SU-DHL-6 (cell line): ENCODE results near the gene CEP85.

Source experiments
- H2AFZ ChIP-seq: fragments of 200-600 bp; sonication (generic); 2 replicates; pipeline ENCODE4 v1.6.1; 2014; ENCODE audit warnings: low read depth, mild to moderate bottlenecking, moderate library complexity, mixed read lengths, antibody characterized with exemption, low read length; ENCODE audit not compliant: severe bottlenecking
- H3F3A ChIP-seq: fragments of 200-600 bp; shearing (Covaris generic); 2 replicates; pipeline ENCODE4 v1.6.0; 2016; ENCODE audit warnings: antibody characterized with exemption, mild to moderate bottlenecking; ENCODE audit not compliant: insufficient read depth
- H3K27ac ChIP-seq: fragments of 200-600 bp; sonication (generic); 2 replicates; pipeline ENCODE4 v1.5.1; 2016; ENCODE audit warnings: low read depth, mild to moderate bottlenecking, low read length, moderate library complexity, mixed read lengths
- H3K27me3 ChIP-seq: fragments of 200-600 bp; sonication (generic), shearing (Covaris generic); 2 replicates; pipeline ENCODE4 v1.6.0; 2014; ENCODE audit warnings: mild to moderate bottlenecking, low read length
- H3K36me3 ChIP-seq: fragments of 200-600 bp; sonication (generic); 2 replicates; pipeline ENCODE4 v1.6.1; 2014; ENCODE audit warnings: mild to moderate bottlenecking, low read length, mixed read lengths
- H3K4me2 ChIP-seq: fragments of 300-600, 200-600 bp; shearing (Covaris generic), sonication (generic); 2 replicates; pipeline ENCODE4 v1.6.0; 2014; ENCODE audit warnings: low read length, low read depth, mild to moderate bottlenecking; ENCODE audit not compliant: poor library complexity, severe bottlenecking
- H3K4me3 ChIP-seq: fragments of 200-600 bp; sonication (generic); 2 replicates; pipeline ENCODE4 v1.5.1; 2014; ENCODE audit warnings: antibody characterized with exemption, low read length, mild to moderate bottlenecking, mixed read lengths; ENCODE audit not compliant: insufficient read depth, poor library complexity, severe bottlenecking
- H3K79me2 ChIP-seq: fragments of 200-600 bp; sonication (generic); 2 replicates; pipeline ENCODE4 v1.6.1; 2014; ENCODE audit warnings: mild to moderate bottlenecking, low read length, moderate library complexity; ENCODE audit not compliant: insufficient read depth
- H3K9ac ChIP-seq: fragments of 200-600 bp; sonication (generic); 2 replicates; pipeline ENCODE4 v1.7.0; 2014; ENCODE audit warnings: mild to moderate bottlenecking, low read length
- H3K9me2 ChIP-seq: fragments of 200-600 bp; sonication (generic); replicated peaks from 2 replicates; pipeline ENCODE4 v1.6.1; 2014; ENCODE audit warnings: low read length; ENCODE audit not compliant: insufficient read depth
- H3K9me3 ChIP-seq: fragments of 200-600 bp; sonication (generic); 2 replicates; pipeline ENCODE4 v1.6.1; 2014; ENCODE audit warnings: low read length, mixed read lengths; ENCODE audit not compliant: insufficient read depth
- H4K20me1 ChIP-seq: fragments of 200-600 bp; sonication (generic); 2 replicates; pipeline ENCODE4 v1.6.1; 2014; ENCODE audit warnings: low read depth, mild to moderate bottlenecking, antibody characterized with exemption, low read length, moderate library complexity, mixed read lengths
- EZH2phosphoT487 ChIP-seq: fragments of 200-600 bp; sonication (generic), shearing (Covaris generic); conservative IDR thresholded peaks from 2 replicates; pipeline ENCODE4 v1.6.1; 2018; ENCODE audit warnings: mild to moderate bottlenecking, antibody characterized with exemption, low read length, moderate library complexity, mixed read lengths
- TF ChIP-seq, protein P1 (sequence below): fragments of 200-600 bp; sonication (generic); IDR thresholded peaks from one replicate; pipeline ENCODE4 v1.5.1; 2017; ENCODE audit warnings: antibody characterized with exemption, mild to moderate bottlenecking, low read length, moderate library complexity; ENCODE audit not compliant: insufficient read depth, poor library complexity, severe bottlenecking

Gene CEP85

DNA sequence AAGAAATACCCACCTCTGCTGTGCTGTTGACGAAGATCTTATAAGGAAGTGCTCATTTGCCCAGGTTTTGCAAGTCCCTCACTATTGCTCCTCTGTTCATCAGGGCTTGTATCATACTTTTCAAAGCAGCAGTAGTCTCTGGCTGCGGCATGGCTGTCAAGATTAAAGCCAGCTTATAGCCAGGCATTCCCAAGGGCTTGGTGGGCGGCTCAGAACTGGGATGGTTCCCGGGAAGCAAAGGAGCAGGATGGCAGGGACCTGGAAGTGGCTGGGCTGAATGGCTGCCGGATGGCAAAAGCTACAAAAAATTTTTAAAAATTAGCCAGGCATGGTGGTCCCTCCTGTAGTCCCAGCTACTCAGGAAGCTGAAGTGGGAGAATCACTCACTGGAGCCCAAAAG is 29.2 kb downstream of the CEP85 start:
- H3K36me3 ChIP-seq, result peaks cover 46% of the 10 kb centered on the region
- H3K9ac ChIP-seq, result no peak overlapping the region
- no peaks in the 10 kb centered on the region for H3K79me2 ChIP-seq
- no peak for TF ChIP-seq EZH2phosphoT487
- TF ChIP-seq, protein P1, sequence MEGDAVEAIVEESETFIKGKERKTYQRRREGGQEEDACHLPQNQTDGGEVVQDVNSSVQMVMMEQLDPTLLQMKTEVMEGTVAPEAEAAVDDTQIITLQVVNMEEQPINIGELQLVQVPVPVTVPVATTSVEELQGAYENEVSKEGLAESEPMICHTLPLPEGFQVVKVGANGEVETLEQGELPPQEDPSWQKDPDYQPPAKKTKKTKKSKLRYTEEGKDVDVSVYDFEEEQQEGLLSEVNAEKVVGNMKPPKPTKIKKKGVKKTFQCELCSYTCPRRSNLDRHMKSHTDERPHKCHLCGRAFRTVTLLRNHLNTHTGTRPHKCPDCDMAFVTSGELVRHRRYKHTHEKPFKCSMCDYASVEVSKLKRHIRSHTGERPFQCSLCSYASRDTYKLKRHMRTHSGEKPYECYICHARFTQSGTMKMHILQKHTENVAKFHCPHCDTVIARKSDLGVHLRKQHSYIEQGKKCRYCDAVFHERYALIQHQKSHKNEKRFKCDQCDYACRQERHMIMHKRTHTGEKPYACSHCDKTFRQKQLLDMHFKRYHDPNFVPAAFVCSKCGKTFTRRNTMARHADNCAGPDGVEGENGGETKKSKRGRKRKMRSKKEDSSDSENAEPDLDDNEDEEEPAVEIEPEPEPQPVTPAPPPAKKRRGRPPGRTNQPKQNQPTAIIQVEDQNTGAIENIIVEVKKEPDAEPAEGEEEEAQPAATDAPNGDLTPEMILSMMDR, result no peak
- peaks cover 3% of the 10 kb centered on the region; the same call in 1 of the 2 replicates for H3F3A ChIP-seq
- H3K27ac ChIP-seq, result no peak overlapping the region
- H4K20me1 ChIP-seq, result no peaks in the 10 kb centered on the region
- no peak overlapping the region for H3K4me3 ChIP-seq
- no peaks in the 10 kb centered on the region for H3K9me2 ChIP-seq
- no peak overlapping the region for H3K4me2 ChIP-seq
- no peak overlapping the region for H2AFZ ChIP-seq
- H3K9me3 ChIP-seq, result no peaks in the 10 kb centered on the region
- H3K27me3 ChIP-seq, result no peaks in the 10 kb centered on the region

DNA sequence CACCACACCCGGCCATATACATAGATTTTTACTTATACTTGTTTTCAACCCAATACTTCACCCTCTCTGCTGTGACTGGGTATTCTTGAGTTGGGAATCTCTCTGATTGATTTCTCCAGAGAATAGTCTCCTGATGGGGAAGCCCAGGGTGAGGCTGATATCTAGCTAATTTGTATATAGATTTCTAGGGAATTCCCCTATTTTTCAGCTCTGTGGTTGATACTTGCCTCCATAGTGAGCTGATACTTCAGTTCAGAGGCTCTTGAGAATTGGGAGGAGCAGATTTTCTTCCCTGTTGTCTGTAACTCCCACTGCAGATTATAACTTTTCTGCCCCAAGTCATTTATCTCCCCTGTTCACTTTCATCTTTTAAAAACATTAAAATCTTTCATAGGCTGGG is 31.4 kb downstream of the CEP85 start:
- H3K27me3 ChIP-seq, result no peaks in the 10 kb centered on the region
- H3F3A ChIP-seq, result peaks cover 3% of the 10 kb centered on the region; the same call in 1 of the 2 replicates
- TF ChIP-seq, protein P1, result no peak
- no peak for TF ChIP-seq EZH2phosphoT487
- peaks cover 46% of the 10 kb centered on the region for H3K36me3 ChIP-seq
- H3K79me2 ChIP-seq, result no peaks in the 10 kb centered on the region
- H4K20me1 ChIP-seq, result no peaks in the 10 kb centered on the region
- H3K9me3 ChIP-seq, result no peaks in the 10 kb centered on the region
- H3K4me2 ChIP-seq, result no peak overlapping the region
- no peaks in the 10 kb centered on the region for H3K9me2 ChIP-seq
- H3K4me3 ChIP-seq, result no peak overlapping the region
- H2AFZ ChIP-seq, result no peak overlapping the region
- H3K27ac ChIP-seq, result no peak overlapping the region
- no peak overlapping the region for H3K9ac ChIP-seq

DNA sequence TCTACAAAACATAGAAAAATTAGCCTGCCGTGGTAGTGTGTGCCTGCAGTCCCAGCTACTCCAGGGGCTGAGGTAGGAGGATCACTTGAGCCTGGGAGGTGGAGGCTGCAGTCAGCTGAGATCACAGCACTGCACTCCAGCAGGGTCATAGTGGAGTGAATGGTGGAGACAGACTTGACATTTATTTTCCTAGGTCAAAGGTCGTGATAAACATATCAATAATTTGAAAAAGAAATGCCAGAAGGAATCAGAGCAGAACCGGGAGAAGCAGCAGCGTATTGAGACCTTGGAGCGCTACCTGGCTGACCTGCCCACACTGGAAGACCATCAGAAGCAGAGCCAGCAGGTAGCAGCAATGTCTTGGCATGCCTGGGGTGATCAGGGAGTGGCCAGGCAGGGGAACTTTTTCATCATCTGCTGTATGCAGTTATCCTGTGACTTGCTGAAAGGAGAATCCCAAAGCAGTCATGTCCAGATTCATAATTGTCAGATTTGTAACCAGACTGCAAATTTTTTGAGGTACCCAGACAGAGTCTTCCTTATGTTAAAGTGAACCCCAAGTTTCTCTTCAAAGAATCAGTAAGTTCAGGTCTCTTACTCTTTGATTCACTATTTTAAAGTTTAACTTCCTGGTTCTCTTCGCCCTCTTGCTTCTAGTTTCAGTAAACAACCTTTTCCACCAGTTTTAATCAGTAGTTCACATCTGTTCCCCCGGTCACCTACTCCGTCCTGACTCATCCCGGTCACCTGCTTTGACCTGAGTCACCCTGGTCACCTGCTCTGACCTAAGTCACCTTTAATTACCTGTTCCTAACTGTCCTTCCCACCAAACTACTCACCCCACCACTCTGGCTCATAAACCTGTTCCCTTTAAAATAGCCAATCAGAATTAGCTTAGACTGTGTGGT is 34.5 kb downstream of the CEP85 start:
- no peak overlapping the region for H3K27ac ChIP-seq
- no peak overlapping the region for H3K4me2 ChIP-seq
- no peaks in the 10 kb centered on the region for H3K79me2 ChIP-seq
- H3K27me3 ChIP-seq, result no peaks in the 10 kb centered on the region
- no peaks in the 10 kb centered on the region for H3K9me2 ChIP-seq
- H3K9me3 ChIP-seq, result no peaks in the 10 kb centered on the region
- H3F3A ChIP-seq, result no peaks in the 10 kb centered on the region
- H3K36me3 ChIP-seq, result peaks cover 48% of the 10 kb centered on the region
- no peaks in the 10 kb centered on the region for H4K20me1 ChIP-seq
- H3K4me3 ChIP-seq, result no peak overlapping the region
- TF ChIP-seq, protein P1, result no peak
- no peak for TF ChIP-seq EZH2phosphoT487
- H3K9ac ChIP-seq, result no peak overlapping the region
- H2AFZ ChIP-seq, result no peak overlapping the region
